HG03378 (cell line): ENCODE results near the gene NKTR.
"Not testable (repeated sequence)": the region's sequence is repeated elsewhere in the genome, so short reads cannot be mapped to it uniquely, and the experiment has no call there.

Experiments
- ATAC-seq: cut with Tn5 transposase; IDR thresholded peaks from one replicate; pipeline ENCODE4 v1.9.1; 2021; ENCODE audit warnings: mild to moderate bottlenecking, moderate library complexity; ENCODE audit not compliant: unreplicated experiment

NKTR gene

DNA sequence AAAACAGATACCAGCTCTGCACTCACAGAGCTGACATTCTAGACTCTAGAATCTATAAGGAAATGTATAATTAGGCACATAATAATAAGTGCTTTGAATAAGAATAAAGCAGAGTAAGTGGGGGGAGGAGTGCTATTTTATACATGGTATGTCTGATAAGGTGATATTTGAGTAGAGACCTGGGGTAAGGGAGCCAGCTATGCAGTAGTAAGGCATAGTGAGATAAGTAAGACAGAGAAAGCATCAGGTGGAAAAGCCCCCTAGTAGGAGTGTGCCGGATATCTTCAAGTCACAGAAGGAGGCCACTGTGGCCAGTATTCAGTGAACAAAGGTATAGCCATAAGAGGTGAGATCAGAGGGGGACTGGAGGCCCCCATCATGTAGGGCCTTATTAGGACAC, 6.9 kb upstream of the NKTR start:
- ATAC-seq, result no peak

DNA sequence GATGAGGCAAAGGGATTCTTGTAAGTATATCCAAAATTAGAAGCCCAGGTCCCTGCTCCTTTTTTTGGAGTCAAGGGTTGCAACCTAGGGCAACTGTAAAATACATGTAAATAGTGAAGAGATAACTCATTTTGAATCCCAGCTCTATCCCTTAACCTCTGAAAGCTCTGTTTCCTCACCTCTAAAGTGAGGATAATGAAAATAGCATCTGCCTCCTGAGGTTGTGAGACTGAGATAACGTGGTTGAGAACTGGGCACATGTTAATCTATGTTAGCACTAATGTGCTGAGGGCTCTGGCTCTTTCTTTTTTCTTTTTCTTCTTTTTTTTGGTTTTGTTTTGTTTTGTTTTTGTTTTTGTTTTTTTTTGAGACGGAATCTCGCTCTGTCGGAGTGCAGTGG, 4.8 kb upstream of the NKTR start:
- no peak for ATAC-seq

DNA sequence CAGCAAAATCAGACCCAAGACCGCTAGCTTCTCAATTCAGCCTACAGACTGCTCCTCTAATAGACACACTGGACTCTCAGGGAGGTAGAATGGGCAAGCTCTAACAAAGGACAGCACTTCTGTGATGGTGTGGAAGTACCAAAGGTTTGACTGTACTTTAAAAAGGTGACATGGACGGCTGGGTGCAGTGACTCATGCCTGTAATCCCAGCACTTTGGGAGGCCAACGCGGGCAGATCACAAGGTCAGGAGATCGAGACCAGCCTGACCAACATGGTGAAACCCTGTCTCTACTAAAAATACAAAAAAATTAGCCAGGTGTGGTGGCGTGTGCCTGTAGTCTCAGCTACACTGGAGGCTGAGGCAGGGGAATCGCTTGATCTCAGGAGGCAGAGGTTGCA, 3.4 kb upstream of the NKTR start:
- ATAC-seq, result not testable (repeated sequence)

DNA sequence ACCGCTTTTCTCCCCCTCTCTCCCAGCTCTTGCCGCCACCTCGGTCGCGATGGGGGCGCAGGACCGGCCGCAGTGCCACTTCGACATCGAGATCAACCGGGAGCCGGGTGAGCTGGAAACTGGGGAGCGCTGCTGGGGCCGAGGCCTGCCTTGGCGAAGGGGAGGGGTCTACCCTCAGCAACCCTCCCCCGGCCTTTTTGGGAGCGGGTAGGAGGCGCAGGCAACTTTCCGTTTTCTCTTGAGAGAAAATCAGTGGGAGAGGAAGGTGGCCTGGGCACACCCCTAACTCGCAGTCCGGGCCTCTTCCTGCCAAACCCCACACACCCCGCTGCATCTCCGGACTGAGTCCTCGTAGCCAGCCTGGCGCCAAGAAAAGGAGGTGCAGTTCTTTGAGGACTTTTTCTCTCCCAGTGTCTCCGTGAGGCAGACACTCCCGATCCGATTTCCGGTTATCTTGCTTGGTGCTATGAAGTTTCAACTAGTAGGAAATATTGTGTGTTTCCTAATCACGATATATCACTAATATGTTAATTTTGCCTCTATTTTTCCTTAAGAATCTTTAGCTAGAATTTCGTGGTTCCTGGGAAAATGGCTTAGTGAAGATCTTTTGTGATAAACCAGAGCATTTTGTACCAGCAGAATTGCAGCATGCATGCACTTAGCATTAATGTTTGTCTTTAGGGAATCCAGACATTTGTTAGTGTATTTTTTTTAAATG, 631 bp downstream of the NKTR start:
- ATAC-seq, result peak; percentile 16

DNA sequence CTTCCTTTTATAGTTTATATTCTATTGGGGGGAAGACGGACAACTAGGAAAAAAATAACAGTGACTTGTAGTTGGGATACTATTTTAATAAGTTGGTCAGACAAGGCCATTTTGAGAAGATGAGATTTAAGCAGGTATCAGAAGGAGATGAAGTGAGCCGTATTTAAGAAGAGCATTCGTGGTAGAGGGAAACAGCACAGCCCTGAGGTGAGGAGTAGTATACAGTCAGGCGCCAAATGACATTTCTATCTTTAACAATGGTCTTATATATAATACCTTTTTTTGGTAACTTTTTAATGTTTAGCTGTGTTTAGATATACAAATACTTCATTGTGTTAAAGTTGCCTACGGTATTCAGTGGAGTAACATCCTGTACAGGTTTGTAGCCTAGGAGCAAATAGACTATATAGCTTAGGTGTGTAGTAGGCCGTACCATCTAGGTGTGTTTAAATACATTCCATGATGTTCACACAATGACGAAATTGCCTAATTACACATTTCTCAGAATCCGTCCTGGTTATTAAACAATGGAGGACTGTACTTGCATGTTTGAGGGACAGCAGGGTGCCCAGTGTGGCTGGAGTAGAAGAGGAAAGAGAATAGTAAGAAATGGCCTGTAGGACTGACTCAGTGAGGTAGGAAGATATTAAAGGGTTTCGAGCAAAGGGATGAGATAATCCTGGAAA, 1.6 kb downstream of the NKTR start:
- ATAC-seq, result no peak

DNA sequence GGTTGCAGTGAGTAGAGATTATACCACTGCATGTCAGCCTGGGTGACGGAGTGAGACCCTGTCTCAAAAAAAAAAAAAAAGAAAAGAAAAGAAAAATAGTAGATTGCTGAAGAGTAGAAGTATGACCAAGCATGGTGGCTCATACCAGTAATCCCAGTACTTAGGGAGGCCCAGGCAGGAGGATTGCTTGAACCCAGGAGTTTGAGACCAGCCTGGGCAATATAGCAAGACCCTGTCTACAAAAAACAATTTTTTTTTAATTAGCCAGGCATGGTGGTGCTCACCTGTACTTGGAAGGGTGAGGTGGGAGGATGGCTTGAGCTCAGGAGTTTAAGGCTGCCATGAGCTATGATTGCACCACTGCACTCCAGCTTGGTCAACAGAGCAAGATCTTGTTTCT, 2.5 kb downstream of the NKTR start:
- ATAC-seq, result no peak

DNA sequence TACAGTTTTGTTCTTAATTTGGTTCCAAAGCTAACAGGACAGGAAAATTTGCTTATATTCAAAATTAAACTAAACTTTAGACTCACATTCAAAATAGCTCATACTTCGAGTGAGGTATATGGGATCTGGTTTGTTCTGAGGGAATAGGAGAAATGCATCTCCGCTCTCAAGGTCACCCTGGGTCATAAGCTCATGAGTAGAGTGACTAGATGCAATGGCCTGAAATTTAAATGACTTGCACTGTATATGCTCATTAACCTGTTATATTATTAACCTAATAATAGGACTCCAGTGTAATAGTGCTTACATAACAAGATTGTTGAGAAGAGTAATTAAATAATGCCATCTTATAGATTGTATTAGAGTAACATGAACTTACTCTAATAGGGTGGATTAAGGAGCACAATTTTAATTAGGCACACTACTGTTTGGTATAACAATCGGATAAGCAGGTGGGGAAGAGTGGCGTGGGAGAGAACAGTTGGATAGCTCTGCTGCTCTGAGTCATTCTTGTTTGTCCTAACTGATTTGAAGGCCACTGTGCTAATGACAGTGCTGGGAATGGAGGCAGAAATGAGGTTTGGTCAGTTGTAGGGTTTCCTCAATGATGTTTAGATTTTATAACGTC, 5.2 kb downstream of the NKTR start:
- no peak for ATAC-seq

DNA sequence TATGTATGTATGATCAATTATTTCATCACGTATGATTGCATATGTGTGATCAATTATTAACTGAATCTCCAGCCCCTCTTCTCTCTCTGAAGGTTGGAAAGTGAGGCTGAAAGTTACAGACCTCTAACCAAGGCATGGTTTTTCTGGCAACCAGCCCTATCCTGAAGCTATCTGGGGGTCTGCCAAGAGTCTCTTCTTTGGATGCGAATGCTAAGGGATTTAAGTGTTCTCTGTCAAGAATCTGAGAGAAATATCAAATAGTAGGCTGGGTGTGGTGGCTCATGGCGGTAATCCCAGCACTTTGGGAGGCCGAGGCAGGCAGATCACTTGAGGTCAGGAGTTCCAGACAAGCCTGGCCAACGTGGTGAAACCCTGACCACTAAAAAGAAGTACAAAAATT, 8.1 kb downstream of the NKTR start:
- no peak for ATAC-seq

DNA sequence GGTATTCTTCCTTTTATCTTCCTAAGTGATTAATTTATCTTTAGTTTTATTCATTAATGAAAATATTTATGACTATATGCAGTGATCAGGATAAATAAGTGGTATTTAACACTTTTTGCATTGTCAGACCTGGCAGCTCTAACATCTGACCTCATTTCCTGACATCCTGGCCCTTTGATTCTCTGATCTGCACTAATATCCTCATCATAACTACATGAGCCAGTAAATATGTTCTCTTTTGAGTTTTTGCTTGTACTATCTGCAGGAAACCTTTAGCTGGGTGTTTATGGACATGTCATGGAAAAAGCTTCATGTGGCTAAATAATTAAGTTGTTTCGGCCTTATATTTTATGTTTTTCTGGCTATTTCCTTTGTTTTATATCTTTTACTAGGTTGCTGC, 10.5 kb downstream of the NKTR start:
- ATAC-seq, result no peak

DNA sequence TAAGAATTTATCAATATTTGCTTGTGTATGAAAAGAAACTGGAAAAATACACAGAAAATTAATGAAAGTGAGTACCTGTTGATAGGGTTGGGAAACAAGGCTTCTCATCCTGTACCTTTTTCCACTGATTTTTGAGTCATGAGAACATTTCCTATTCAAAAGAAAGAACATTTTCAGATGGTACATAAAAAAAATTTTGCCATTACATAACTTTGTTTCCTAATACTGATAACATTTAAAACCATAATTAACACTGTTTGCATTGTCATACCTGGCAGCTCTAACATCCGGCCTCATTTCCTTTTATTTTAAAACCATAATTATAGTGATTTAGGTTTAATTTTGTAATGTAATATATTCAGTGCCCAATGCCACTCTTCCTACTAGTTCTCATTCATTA, 11.7 kb downstream of the NKTR start:
- ATAC-seq, result no peak

DNA sequence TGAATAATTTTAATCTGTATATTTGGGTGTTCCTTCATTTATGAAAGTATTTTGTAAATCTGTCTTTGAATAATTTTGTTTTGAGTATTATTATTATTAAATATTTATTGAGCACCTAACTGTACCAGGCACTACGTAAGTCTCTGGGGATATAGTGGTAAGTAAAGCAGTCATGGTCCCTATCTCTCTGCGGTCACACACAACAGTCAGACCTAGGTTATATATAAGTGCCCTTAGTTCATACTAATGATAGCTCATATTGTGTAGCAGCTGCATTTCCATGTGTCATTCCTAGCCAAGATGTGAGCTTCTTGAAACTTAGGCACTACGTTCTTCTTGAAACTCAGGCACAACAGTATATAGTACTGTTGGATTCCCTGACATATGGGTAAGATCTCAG, 12.4 kb downstream of the NKTR start:
- peak; percentile 88 for ATAC-seq

DNA sequence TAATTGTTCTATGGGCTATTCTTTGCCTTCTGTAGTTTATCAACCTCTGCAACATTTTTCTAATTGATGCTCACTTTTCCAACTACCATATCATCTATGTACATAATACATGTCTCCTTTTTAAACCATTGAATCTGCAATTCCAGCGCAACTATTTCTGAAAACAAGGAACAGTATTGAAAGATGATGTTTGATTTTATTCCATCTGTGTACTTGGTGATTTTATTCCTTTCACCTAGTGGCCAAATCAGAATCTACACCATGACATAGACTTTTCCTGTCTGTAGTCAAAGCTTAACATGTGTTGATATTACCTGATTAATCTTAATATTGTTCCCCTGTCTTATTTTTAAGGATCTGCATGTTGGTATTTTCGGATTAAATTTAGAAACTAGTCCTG, 13.0 kb downstream of the NKTR start:
- ATAC-seq, result no peak

DNA sequence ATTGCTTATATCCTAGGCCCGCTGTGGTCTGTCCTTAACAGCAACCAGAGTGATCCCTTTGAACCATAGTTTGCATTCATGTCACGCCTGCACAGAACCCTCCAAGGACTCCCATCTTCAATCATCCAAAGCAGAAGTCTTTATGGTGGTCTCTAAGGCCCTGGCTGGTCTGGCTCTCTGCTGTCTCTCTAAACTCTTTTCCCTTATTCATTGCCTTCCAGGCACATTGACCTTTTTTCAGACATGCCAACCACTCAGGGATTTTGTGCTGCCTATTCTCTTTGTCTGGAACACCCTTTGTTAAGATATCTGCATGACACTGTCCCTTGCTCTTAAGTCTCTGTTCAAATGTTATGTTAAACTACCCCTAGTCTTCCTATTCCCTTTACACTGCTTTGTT, 31.1 kb downstream of the NKTR start:
- ATAC-seq, result no peak

DNA sequence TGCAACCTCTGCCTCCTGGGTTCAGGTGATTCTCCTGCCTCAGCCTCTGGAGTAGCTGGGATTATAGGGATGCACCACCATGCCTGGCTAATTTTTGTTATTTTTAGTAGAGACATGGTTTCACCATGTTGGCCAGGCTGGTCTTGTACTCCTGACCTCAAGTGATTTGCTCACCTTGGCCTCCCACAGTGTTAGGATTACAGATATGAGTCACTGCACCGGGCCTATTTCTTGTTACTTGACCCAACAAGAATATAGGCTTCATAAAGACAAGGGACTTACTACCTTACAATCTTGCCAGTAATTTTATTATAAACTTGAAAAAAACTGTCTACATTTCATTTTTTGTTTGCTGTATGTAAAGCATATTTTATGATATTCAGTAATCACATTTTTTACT, 31.7 kb downstream of the NKTR start:
- ATAC-seq, result no peak

DNA sequence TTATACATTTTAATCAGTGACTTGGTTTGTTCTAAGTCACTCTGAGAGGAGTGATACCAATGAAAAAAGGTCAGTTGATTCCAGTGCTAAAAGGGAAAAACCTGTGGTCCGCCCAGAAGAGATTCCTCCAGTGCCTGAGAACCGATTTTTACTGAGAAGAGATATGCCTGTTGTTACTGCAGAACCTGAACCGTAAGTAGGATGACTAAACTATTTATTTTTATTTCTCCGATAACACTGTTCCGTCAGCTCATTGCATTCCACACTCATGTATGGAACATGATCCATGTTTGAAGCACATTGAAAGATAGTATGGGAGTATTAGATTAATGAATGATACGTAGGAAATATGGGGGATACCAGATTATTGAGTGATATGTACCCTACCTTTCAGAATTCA, 33.1 kb downstream of the NKTR start:
- ATAC-seq, result no peak

DNA sequence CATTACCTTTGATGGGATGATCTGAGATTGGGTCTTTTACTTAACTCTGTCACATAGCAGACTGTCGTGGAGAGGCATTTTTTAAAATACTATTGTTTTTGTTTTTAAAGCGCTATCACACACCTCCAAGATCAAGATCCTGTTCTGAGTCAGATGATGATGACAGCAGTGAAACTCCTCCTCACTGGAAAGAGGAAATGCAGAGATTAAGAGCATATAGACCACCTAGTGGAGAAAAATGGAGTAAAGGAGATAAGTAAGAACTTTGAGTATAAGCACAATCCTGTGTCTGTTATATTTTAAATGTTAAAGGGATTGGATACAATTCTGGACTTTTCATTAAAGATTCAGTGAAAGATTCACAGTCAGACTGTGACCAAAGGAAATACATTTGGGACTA, 34.6 kb downstream of the NKTR start:
- no peak for ATAC-seq

DNA sequence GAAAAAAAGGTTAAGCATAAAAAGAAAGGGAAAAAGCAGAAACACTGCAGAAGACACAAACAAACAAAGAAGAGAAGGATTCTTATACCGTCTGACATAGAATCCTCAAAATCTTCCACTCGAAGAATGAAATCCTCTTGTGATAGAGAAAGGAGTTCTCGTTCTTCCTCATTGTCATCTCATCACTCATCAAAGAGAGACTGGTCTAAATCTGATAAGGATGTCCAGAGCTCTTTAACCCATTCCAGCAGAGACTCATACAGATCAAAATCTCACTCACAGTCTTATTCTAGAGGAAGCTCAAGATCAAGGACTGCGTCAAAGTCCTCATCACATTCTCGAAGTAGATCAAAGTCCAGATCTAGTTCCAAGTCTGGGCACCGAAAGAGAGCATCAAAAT, 36.5 kb downstream of the NKTR start:
- ATAC-seq, result no peak

DNA sequence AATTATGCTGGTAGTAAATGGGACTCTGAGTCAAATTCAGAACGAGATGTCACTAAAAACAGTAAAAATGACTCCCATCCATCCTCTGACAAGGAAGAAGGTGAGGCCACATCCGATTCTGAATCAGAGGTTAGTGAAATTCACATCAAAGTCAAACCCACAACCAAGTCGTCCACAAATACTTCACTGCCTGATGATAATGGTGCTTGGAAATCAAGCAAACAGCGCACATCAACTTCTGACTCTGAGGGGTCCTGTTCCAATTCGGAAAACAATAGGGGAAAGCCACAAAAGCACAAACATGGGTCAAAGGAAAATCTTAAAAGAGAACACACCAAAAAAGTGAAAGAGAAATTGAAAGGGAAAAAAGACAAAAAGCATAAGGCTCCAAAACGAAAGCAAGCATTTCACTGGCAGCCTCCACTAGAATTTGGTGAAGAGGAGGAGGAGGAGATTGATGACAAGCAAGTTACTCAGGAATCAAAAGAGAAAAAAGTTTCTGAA, 37.9 kb downstream of the NKTR start:
- ATAC-seq, result no peak

DNA sequence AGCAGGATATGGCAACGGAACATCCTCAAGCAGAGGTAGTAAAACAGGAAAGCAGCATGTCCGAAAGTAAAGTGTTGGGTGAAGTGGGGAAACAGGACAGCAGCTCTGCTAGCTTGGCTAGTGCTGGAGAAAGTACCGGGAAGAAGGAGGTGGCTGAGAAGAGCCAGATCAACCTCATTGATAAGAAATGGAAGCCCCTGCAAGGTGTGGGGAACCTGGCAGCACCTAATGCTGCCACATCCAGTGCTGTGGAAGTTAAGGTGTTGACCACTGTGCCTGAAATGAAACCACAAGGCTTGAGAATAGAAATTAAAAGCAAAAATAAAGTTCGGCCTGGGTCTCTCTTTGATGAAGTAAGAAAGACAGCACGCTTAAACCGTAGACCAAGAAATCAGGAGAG, 38.7 kb downstream of the NKTR start:
- ATAC-seq, result no peak

DNA sequence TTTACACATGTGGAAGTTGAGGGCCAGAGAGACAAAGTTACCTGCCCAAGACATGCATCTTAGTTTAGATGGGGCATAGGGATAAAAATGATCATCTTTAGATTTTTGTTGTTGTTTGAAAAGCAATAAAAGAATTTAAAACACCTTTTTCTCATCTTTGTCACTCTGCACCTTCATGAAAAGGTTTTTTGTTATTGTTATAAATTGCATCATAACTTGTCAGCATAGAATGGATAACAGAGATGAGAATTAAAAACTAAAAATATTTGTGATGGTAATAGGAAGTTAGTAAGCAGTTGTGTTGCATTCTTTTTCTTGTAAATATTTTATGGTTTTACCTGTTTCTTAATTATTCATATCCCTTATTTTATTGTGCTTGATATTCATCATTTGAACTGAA, 39.6 kb downstream of the NKTR start:
- no peak for ATAC-seq

DNA sequence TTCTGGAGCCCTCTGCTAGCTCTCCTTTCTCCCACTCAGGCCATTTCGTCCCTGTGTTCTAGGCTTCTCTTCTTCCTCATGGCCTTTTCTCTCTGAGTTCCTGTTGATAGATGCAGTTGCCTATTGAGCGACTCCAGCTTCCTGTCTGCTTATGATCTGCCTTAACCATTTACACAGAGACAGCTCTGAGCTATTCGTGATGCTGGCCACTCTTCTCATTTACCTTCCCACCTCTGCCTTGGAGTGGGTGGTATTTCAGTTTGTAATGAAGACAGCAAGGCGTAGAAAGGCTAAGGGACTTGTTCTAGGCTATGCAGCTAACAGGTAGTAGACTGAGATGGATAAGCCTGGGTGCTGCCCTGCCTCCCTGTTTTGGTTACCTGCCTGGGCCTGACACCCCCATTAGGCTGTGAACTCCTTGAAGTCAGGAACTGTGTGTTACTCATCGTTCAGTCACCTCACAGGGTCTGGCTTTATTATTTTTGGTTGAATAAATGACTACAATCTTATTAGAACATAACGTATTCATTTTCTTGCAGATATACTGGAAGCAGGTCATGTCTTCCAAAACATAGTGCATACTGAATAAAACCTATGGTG, 40.4 kb downstream of the NKTR start:
- ATAC-seq, result no peak
